Activated CD8-positive, alpha-beta memory T cell treated with anti-CD3 and anti-CD28 coated beads, Interleukin-2, amount 50 U/mL, for 24 hours (primary cell): ENCODE results near the gene SPATA31D3.
"Not testable (repeated sequence)": the region's sequence is repeated elsewhere in the genome, so short reads cannot be mapped to it uniquely, and the experiment has no call there.

Source experiments
- DNase-seq: peaks from one replicate; pipeline ENCODE4 v3.0.0-alpha.2; 2020; ENCODE audit errors: extremely low read depth

SPATA31D3 gene

GRCh38 chr9:81943393-81943792 is at the start of gene SPATA31D3:
SPATA31D3 (plus strand) TSS chr9:81943500; CDS start chr9:81943586, 86 bp downstream.
- DNase-seq: not testable (repeated sequence)

- DNase-seq: no peak
Observed at GRCh38 chr9:81893929-81894328, 49.4 kb upstream of the SPATA31D3 start.

GRCh38 chr9:81894891-81895290 is 48.4 kb upstream of the SPATA31D3 start:
- DNase-seq: no peak

GRCh38 chr9:81896070-81896469 is 47.2 kb upstream of the SPATA31D3 start:
- DNase-seq: no peak

- DNase-seq: no peak
Observed at GRCh38 chr9:81898851-81899250, 44.4 kb upstream of the SPATA31D3 start.

GRCh38 chr9:81902196-81902595 is 41.1 kb upstream of the SPATA31D3 start:
- DNase-seq: no peak

- no peak for DNase-seq
Observed at GRCh38 chr9:81902626-81903025, 40.7 kb upstream of the SPATA31D3 start.

GRCh38 chr9:81906671-81907070 is 36.6 kb upstream of the SPATA31D3 start:
- DNase-seq: no peak

- no peak for DNase-seq
Observed at GRCh38 chr9:81912135-81912534, 31.2 kb upstream of the SPATA31D3 start.

- DNase-seq: no peak
Observed at GRCh38 chr9:81915801-81916505, 27.3 kb upstream of the SPATA31D3 start.

GRCh38 chr9:81918507-81918906 is 24.8 kb upstream of the SPATA31D3 start:
- not testable (repeated sequence) for DNase-seq

GRCh38 chr9:81928305-81928704 is 15.0 kb upstream of the SPATA31D3 start, which contains the start of gene SPATA31D4:
SPATA31D4 (plus strand) TSS chr9:81928428; CDS start chr9:81928514, 86 bp downstream.
- not testable (repeated sequence) for DNase-seq

- DNase-seq: not testable (repeated sequence)
Observed at GRCh38 chr9:81930147-81930546, 13.2 kb upstream of the SPATA31D3 start.

GRCh38 chr9:81933547-81933946 is 9.8 kb upstream of the SPATA31D3 start:
- not testable (repeated sequence) for DNase-seq

GRCh38 chr9:81948650-81949049 is 5.3 kb downstream of the SPATA31D3 start:
- DNase-seq: not testable (repeated sequence)

- no peak for DNase-seq
Observed at GRCh38 chr9:81953096-81953495, 9.8 kb downstream of the SPATA31D3 start.

GRCh38 chr9:81955625-81956024 is 12.3 kb downstream of the SPATA31D3 start:
- no peak for DNase-seq

- DNase-seq: no peak
Observed at GRCh38 chr9:81964218-81965171, 21.2 kb downstream of the SPATA31D3 start.

GRCh38 chr9:81968026-81968425 is 24.7 kb downstream of the SPATA31D3 start:
- DNase-seq: no peak

GRCh38 chr9:81969971-81970370 is 26.7 kb downstream of the SPATA31D3 start:
- no peak for DNase-seq

GRCh38 chr9:81971727-81972126 is 28.4 kb downstream of the SPATA31D3 start:
- DNase-seq: no peak

- DNase-seq: no peak
Observed at GRCh38 chr9:81974764-81975163, 31.5 kb downstream of the SPATA31D3 start.

- DNase-seq: no peak
Observed at GRCh38 chr9:81976351-81976750, 33.1 kb downstream of the SPATA31D3 start.
